Stimulated activated CD4-positive, alpha-beta T cell treated with anti-CD3 and anti-CD28 coated beads, Interleukin-1b, Interleukin-23, amount 100 ng/mL, for 48 hours (primary cell): ENCODE results near the gene PP2D1.
"Not testable (repeated sequence)": the region's sequence is repeated elsewhere in the genome, so short reads cannot be mapped to it uniquely, and the experiment has no call there.

ENCODE experiments used
- DNase-seq: peaks from one replicate; pipeline ENCODE4 v3.0.0-alpha.2; 2020

Gene PP2D1

DNA sequence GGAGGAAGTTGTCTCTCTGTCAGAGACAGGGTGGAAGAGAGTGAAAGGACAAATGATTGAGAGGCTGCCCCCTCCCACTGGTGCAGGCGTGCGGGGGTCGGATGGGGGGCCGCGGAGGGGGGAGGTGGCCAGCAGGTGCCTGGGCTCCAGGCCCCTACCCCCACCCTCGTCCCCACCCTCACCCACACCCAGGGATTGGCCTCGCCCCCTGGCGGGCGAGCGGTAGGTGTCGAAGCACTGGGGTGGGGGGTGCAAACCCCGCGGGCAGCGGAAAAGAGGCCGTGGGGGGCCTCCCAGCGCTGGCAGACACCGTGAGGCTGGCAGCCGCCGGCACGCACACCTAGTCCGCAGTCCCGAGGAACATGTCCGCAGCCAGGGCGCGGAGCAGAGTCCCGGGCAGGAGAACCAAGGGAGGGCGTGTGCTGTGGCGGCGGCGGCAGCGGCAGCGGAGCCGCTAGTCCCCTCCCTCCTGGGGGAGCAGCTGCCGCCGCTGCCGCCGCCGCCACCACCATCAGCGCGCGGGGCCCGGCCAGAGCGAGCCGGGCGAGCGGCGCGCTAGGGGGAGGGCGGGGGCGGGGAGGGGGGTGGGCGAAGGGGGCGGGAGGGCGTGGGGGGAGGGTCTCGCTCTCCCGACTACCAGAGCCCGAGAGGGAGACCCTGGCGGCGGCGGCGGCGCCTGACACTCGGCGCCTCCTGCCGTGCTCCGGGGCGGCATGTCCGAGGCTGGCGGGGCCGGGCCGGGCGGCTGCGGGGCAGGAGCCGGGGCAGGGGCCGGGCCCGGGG, 27.9 kb upstream of the PP2D1 start, which contains the start of gene KAT2B:
TSS of gene KAT2B (plus strand) at position 682 of the 783 bp plus-strand sequence. CDS start at position 714, 32 bp downstream.
- DNase-seq, result peak; percentile 79

DNA sequence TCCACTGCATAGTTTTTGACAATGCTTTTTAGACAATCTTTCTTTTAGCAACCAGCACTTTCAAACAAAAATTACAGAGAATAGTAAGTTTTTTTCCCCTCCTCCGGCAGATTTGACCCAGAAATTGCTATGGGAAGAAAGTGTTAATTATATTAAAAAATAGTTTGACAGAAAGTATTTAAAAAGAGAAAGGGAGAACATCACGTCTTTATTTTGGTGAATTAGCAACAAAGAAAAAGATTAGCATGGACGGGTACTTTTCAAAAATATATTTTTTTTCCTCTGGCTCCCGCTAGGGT, 27.4 kb upstream of the PP2D1 start:
- DNase-seq, result no peak

DNA sequence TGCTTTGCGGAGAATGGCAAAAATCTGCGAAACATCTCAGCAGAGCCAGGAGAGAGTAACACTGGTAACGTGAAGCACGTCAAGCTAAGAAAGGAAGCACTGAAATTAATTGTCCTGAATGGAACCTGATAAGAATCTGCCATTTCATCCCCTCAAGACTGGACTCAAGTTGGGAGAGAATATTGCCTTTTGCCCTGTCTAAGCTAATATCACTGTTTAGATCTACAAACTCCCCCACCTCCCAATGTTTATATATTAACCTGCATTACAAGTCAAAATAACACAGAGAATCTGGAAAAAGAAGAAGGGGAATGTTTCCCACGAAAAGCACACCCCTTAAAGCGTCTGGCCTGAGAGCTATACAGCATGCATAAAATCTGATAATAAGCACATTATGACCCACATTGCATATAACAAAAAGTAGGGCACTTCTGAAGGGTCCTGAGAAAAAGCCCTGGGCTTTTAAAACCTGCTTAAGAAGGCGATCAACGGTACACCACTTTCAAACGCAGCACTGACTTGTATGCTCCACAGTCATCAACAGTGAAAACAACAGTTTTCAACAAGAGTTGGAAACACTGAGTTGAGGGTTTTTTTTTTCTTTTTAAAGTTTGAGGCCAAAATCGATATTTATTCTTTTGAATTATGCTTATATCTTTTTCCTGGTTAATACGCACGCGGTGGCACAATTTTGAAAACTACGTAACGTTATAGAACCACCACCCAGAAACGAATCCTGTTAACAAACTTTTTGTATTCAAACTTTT, 26.8 kb upstream of the PP2D1 start:
- DNase-seq, result no peak

DNA sequence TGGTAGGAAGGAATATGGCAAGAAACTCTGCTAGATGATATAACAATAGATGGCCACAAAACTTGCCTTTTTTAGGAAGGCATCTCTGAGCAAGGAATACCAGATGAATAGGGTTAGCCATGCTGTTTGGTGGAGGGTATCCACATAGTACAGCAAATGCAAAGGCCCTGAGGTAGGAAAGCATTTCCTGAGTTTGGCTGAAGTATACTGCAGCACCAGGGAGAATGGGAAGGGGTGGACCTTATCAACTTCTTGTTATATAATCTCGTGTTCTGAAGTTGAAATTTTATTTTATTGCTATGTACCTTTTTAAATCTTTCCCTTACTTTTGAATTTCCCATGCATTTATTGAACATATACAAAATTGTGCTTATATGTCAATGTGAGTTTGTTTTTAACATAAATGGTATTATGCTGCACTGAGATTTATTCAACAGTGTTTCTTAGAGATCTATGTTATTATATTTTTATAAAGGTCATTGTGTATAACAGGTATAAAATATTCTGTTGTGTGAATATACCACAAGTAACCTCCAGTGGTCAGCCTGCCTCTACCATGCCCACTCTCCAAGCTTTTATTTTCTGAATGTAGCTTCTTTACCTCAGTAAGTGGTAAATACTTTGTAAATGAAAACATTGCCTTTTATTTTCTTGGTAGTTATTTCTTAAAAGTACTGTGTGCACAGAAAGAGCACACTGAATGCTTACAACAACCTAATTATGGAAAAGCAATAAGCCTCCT, 25.4 kb upstream of the PP2D1 start:
- no peak for DNase-seq

DNA sequence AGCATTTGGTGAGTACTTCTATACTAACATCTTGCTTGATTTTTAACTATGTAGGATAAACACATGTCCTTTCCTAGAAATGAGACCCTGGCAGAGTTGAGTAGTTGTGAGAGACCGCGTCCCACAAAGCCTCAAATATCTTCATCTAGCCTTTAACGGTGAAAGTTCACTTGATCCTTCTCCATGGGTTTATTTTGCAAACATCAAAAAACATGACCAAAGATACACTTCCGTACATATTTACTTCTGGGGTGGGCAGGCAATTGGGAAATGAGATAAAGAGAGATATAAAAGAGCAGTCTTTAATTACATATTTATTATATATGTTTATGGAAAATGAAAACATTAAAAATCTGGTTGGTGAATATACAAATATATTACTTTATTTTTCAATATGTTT, 23.0 kb upstream of the PP2D1 start:
- DNase-seq, result no peak

DNA sequence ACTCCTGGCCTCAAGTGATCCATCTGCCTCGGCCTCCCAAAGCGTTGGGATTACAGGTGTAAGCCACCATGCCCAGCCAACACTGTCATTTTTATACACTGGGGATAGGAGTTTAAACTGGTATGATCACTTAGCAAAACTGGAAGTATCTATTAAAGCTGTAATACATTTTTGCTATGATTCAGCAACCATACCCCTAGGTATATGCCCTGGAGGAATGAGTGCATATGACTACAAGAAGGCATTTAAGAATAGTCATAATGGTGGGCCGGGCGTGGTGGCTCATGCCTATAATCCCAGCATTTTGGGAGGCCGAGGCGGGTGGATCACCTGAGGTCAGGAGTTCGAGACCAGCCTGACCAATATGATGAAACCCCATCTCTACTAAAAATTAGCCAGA, 19.9 kb upstream of the PP2D1 start:
- DNase-seq, result not testable (repeated sequence)

DNA sequence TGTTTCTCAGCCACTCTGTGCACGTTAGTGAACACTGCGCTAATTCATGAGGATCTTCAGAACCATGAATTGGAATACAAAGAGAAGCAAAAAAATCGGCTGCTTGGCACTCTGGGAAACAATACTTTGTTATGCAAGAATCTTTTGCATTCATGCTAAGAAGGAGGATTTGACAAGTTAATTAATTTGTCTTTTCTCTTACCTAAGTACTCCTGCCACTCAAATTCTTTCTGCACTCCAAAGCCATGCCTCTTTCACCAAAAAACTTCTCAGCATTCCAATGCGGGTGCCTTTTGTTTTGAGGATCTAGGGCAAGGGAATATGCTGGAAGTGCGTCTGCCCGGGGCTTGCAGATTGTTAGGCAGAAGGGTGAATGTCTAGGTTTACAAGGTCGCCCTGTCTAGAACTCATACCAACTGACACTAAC, 16.9 kb upstream of the PP2D1 start:
- DNase-seq, result no peak

DNA sequence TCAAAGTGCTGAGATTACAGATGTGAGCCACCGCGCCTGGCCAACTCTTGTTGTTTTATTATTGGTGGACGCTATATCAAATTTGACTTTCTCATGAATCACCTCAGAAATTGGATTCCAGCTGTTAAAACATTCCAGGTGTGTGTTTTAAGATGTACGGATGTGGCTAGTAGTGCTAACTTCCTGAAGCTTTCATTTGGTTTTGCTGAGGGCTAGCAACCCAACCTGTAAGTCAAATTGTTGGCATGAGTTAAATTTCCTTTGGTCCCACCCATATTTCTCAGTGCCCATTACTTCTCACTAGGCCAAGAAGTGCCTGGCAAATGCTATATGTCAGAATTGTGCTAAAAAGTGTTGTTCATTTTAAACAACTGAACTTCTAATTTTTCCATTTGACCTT, 15.1 kb upstream of the PP2D1 start:
- no peak for DNase-seq

DNA sequence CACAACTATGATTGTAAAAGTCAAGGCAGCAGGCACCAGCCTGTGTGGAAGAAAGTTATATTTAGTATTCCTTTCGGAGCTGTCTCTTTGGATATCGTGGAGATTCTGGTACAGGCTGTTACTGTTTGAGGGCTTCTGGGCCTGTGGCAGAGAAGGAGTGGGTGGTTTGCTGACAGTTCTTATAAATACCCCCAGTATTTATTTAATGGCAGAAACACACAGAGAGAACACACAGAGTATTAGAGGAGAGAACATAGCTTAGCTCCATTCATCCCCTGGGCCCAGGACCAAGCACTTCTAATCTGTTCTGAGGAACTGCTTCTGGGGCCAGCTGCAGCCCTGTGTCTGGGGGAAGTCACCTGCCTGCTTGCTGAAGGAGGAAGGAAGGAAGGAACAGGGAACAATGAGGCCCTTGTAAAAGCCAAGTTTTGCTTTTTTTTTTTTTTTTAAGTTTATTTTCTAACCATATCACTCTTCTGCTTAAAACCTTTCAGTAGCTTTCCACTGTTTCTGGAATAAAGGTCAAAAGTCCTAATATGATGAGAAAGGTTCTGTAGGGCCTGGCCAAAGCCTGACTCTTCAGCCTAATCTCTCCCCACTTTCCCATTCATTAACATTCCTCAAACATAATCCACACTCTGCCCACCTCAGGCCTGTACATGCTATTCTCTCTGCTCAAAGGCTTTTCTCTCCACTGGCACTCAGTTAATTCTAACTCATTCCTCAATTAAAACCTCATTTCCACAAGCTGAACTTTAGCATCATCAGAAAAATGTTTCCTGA, 11.8 kb upstream of the PP2D1 start:
- DNase-seq, result no peak

DNA sequence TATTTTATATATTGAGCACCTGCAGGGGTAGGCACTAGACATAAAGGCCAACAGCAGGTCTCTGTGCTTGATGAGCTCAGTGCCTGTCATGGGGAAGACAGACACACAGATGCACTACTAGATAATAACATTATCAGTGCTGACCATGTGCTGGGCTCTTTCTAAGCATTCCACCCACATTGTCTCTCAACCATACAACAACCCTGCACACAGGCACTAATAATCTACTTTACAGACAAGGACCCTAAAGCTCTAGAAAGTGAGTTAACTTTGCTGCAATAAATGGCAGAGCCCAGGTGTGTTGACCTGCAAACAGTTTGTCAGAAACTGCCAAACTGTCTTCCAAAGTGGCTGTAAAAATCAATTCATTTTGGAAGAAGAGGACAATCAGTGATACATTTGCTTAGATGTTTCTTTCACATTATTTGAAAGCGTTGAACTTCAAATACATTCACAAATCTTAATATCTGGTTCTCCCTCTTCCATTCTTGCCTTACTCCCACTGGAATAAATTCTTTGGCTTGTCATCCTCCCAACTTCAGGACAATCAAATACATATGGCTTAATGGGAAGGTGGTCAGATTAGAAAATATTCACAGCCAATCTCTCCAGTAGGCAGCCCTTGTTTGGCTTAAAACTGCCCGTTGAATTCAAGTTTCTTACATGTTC, 11.0 kb upstream of the PP2D1 start:
- no peak for DNase-seq

DNA sequence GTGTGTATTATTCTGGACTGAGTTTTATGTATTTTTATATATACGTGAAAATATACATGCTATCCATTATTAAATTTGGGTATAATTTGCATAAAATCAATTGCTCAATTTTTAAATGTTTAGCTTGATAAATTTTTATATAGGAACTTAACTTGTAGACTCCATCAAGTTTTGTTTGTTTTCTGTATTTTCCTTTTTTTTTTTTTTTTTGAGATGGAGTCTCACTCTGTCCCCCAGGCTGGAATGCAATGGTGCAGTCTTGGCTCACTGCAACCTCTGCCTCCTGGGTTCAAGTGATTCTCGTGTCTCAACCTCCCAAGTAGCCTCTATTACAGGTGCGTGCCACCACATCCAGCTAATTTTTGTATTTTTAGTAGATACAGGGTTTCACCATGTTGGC, 4.0 kb upstream of the PP2D1 start:
- not testable (repeated sequence) for DNase-seq

DNA sequence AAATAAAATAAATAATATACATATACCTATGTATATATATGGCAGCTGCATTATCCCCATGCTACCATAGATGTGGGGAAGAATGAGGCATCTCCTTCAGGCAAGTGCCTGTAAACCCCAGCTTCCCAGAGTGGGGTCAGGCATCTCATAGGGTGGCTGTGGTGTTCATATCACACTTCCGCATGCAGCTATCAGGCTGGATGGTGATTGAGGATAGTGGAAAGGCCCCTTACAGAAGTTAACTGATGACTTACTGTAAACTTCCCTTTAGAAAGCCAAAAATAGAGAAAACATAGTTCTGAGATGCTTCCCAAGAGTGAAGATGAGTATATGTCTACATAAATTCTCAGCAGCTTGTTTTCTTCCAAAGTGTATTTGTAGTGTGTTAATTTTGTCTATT, 3.5 kb upstream of the PP2D1 start:
- DNase-seq, result no peak

DNA sequence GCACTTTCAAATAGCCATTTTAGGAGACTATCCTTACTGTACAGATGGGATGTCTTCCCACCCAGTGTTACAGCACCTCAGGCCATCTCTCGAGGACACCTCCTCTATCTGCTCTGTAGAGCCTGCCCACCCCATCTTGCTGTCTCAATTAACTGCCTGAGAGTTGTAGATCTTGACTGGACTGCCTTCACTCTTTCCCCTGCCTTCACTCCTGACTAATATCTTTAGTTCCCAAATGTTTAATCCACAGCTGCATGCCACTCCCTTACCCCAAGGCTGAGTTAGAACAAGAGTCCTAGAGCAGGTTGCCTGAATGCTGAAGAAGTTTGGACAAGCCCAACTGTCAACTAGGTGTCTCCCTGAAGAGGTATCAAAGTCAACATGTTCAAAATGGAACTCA, 1.3 kb upstream of the PP2D1 start:
- no peak for DNase-seq

DNA sequence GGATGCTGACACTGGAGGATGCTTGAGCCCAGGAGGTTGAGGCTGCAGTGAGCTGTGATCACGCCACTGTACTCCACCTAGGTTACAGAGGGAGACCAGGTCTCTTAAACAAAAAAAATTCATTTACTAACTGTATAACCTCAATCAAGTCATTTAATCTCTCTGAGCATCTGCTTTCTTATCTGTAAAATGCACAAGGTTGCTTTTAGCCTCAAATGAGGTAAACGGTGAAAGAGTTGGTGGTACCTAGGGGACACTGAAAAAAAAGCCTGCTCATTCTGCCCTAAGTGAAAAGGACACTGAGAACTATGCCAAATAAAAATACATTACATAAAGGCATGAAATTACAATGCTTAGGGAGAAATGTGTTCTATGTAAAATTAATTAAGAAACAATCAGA, 3.4 kb downstream of the PP2D1 start:
- DNase-seq, result no peak

DNA sequence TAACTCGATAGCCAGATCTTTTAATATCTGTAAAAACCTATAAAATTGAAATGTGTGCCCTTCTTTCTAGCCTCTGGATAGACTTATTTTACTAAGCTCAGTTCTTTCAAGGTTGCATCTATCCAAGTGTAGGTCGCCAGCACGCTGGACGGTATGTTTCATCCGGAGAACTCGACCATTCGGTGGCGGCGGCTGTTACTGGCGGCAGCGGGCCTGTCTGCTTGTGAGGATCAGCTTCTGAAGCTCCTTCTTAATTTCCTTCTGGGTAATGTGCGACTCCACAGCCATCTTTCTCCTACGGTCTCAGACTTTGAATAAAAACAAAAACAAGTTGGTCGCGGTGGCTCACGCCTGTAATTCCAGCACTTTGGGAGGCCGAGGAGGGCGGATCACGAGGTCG, 4.1 kb downstream of the PP2D1 start:
- no peak for DNase-seq

DNA sequence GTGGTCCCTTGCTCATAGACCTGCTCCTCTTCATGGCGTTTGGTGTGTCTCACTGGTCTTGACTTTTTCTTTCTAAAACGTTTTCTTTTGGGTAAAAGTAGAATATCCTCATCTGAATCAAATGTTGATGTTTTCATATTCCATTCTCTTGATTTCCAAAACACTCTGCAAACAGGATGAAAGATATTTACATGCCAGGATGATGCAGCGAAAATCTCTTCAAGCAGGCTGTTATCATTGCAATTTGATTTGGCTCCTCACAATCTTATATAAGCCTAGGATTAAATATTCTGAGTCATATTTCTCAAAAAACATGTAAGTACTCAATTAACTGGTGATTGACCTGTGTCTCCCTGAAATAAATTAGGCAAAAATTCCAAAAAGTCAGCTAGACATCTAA, 10.1 kb downstream of the PP2D1 start:
- no peak for DNase-seq

DNA sequence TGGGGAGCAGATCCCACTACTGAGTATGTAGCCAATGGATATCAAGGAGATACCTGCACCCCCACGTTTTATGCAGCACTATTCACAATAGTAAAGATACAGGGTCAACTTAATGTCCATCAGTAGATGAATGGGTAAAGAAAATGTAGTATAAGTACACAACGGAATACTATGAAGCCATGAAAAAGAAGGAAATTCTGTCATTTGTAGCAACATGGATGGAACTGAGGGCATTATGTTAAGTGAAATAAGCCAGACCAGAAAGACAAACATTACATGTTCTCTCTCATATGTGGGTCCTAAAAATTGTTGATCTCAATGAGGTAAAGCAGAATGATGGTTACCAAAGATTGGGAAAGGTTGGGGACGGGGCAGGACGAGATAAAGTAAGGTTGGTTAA, 14.6 kb downstream of the PP2D1 start:
- DNase-seq, result no peak

DNA sequence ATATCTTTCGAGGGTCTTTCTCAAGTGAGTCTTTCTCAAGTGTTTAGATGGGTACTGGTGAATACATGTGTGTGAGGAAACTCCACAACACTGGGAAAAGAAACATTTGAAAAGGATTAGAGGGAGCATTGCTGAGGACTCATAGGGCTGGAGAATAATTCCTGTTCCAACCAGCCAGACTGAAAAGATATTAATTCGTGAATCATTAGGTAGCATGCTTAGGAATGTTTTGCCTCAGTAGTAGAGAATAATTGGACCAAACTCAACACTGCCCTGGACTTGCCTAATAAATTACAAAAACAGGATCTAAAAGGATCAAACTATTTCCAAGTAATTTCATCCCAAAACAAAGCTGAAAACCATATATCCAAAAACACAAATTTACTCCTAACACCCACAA, 17.3 kb downstream of the PP2D1 start:
- DNase-seq, result no peak

DNA sequence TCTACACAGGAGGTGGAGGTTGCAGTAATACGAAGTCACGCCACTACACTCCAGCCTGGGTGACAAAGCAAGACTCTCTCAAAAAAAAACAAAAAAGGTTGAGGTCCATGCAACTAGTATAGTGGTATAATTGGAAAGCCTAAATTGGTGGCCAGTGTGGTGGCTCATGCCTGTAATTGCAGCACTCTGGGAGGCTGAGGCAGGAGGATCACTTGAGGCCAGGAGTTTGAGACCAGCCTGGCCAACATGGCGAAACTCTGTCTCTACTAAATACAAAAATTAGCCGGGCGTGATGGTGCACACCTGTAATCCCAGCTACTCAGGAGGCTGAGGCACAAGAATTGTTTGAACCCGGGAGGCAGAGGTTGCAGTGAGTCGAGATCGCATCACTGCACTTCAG, 23.2 kb downstream of the PP2D1 start:
- DNase-seq, result not testable (repeated sequence)

DNA sequence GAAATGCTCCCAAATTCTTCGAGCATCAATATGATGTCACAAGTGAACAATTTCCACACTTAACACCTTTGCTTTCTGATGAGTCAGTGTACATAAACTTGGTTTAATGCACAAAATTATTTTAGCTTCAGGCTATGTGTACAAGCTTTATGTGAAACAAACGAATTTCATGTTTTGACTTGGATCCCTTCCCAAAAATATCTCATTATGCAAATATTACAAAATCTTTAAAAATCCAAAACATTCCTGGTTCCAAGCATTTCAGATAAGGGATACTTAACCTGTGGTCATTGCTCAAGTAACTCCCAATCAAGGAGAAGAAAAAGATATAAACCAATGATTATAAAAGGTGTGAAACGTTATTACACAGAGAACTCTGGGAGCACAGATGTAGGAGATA, 40.0 kb downstream of the PP2D1 start:
- no peak for DNase-seq

DNA sequence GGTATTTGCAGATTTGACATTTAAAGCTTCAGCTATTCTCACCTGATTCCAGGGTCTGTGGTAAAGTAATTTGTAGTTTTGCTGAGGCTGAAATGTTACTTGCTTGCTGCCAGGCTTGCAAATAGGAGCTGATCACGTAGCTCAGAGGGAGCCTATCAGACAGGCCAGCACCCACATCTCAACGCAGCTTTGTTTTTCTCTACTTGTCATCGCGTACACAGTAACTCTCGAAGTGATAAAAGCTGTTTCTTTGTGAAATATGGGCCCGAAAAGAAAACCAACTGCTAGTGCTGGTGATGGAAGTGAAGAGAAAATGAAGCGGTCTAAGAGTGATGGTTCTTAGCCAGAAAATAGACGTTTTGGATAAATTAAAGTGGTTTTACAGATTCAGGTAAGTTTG, 41.7 kb downstream of the PP2D1 start:
- DNase-seq, result no peak

DNA sequence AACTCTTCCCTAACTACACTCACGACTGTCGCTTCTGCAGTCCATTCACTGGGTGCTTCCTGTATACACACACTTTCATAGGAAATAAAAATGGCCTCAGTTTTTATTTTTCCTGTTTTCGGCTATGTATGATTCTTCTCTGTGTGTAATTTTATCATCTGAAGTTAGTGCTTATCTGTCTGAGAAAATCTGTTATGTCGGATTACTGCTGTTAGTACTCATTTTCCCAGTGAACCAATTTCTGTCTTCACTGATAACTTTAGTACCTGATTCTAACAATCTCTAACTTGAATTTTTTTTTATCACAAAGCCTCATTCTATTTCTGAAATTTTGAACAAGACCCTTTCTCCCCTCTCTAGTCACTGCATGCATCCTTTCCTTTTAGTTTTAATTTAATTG, 44.3 kb downstream of the PP2D1 start:
- no peak for DNase-seq

DNA sequence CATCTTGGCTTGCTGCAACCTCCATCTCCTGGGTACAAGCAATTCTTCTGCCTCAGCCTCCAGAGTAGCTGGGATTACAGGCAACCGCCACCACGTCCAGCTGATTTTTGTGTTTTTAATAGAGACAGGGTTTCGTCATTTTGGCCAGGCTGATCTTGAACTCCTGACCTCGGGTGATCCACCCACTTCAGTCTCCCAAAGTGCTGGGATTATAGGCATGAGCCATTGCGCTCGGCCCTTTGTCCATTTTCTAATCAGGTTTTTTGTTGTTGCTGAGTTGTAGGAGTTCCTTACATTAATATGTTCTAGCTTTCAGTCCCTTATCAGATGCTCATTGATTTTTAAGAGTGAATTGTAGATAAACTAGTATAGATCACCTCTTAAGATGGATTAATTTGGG, 44.9 kb downstream of the PP2D1 start:
- DNase-seq, result no peak
